ENCODE measurements around the gene LSAMP. TPM values are rescaled to one million over a fixed set of nuclear protein-coding genes. Genes with fewer than 3 reads are reported as not detected.
A peak's percentile ranks its signal among the peaks of the same experiment; 100 is the strongest.

Gene LSAMP
- total RNA-seq, 4 donors from 2014 or later: 1.3 to 8.3 (median 1.8) TPM

DNA sequence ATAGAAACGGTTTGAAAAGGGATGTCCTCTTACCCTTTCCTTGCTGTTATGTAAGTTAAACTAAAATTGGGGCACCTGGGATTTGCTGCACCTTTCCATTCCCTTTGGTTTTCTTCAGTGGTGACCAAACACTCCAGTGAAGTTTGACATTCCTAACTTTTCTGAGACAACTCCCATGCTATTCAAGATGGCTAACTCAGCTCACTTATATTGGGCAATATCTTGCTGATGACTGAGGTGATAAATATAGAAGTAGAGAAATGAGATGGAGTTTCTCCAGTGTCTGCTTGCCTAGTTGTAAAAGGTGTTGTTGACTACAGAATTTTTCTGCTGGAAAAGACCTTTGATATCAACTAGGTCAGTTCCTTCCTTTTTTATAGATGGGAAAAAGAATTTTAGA, 530.2 kb downstream of the LSAMP start:
- Histone ChIP-seq H3K27me3 (no peaks in the 10 kb centered on the region), H3K4me3 (no peak overlapping the region), H3K27ac (no peak overlapping the region), H3K4me1 (no peaks in the 10 kb centered on the region), H3K36me3 (no peaks in the 10 kb centered on the region), H3K9me3 (no peaks in the 10 kb centered on the region)
- no peak for DNase-seq
- TF ChIP-seq POLR2A (IDR thresholded peaks at IDR 0.05): no peak
- TF ChIP-seq, protein P1, sequence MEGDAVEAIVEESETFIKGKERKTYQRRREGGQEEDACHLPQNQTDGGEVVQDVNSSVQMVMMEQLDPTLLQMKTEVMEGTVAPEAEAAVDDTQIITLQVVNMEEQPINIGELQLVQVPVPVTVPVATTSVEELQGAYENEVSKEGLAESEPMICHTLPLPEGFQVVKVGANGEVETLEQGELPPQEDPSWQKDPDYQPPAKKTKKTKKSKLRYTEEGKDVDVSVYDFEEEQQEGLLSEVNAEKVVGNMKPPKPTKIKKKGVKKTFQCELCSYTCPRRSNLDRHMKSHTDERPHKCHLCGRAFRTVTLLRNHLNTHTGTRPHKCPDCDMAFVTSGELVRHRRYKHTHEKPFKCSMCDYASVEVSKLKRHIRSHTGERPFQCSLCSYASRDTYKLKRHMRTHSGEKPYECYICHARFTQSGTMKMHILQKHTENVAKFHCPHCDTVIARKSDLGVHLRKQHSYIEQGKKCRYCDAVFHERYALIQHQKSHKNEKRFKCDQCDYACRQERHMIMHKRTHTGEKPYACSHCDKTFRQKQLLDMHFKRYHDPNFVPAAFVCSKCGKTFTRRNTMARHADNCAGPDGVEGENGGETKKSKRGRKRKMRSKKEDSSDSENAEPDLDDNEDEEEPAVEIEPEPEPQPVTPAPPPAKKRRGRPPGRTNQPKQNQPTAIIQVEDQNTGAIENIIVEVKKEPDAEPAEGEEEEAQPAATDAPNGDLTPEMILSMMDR (IDR thresholded peaks at IDR 0.05): no peak

DNA sequence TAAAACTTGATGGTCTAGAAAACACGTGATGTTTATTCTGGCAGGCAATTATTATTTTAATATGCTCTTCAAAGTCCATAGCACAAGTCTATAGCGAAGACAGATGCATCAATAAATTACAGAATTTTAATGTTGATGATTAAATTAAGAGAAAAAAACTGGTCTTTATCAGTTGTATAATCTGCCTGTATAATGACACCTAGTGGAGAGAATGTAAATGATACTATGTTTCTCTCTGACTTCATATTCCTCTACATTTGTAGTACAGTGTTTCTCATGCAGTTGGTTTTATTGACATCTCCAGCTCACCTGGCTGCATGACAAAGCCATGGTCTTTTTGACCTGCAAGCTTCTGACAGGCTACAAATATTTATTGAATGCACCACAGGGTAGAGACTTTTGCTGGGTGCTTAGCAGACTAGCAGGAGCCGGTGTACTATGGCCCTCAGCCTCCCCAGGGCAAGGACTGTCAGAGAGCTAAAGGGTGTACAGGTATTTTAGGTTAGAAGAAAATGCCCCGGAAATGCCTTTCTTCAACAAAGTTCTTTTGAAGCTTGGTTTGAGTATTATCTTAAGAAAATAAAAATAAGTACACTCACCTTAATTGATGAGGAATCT, 532.1 kb downstream of the LSAMP start:
- H3K36me3 ChIP-seq: no peaks in the 10 kb centered on the region
- no peaks in the 10 kb centered on the region for H3K4me1 ChIP-seq
- H3K27ac ChIP-seq: no peak overlapping the region
- H3K27me3 ChIP-seq: no peaks in the 10 kb centered on the region
- DNase-seq: no peak
- H3K9me3 ChIP-seq: no peaks in the 10 kb centered on the region
- no peak for TF ChIP-seq POLR2A (IDR thresholded peaks at IDR 0.05)
- TF ChIP-seq, protein P1 (IDR thresholded peaks at IDR 0.05): no peak
- H3K4me3 ChIP-seq: no peak overlapping the region

DNA sequence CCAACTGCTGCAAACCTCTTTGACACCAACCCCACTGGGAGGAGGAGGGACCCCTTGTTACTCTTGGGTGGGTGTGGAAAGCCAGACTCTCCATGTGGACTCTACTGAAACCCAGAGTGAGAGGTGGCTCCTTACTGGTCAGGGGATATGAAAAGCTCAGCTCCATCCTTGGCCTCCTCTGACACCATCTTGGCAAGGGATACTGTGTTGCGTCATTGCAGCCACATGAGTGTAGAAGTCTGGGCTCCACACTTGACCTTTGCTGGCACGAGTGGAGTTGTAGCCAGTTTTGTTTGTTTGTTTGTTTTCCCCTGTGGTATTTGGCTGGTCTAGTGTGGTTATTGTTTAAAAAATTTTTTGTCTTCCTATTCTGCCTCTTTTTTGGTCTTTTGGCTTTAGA, 532.9 kb downstream of the LSAMP start:
- TF ChIP-seq, protein P1 (IDR thresholded peaks at IDR 0.05): no peak
- TF ChIP-seq POLR2A (IDR thresholded peaks at IDR 0.05): no peak
- peak in 1 of 3 donors; percentile 46 for DNase-seq

DNA sequence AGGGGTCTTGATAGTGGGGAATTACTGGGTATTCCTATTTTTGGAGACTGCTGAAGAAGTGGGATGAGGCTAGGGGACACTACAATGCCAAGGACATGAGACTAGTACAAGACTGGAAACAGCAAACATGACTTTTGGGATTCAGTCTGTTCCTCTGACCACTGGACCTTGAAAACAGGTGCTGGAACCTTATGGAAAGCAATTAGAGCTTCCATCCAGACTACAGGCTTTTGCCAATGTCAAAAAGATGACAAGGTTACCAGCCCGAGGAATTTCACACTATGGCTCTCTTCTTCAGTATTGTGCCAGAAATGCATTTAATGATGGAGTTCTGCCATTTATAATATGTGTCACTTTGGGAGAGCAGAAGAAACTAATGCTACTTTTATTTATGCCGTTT, 539.4 kb downstream of the LSAMP start:
- Histone ChIP-seq H3K36me3 (no peaks in the 10 kb centered on the region), H3K4me3 (no peak overlapping the region), H3K9me3 (no peaks in the 10 kb centered on the region), H3K27me3 (no peaks in the 10 kb centered on the region), H3K27ac (no peak overlapping the region), H3K4me1 (no peaks in the 10 kb centered on the region)
- no peak for TF ChIP-seq POLR2A (IDR thresholded peaks at IDR 0.05)
- TF ChIP-seq, protein P1 (IDR thresholded peaks at IDR 0.05): no peak
- DNase-seq: no peak

More for the DNA sequence above, 532.9 kb downstream of the LSAMP start:
- H3K36me3 ChIP-seq: no peaks in the 10 kb centered on the region
- no peak overlapping the region for H3K27ac ChIP-seq
- H3K4me3 ChIP-seq: no peak overlapping the region
- no peaks in the 10 kb centered on the region for H3K9me3 ChIP-seq
- H3K27me3 ChIP-seq: no peaks in the 10 kb centered on the region
- no peaks in the 10 kb centered on the region for H3K4me1 ChIP-seq

DNA sequence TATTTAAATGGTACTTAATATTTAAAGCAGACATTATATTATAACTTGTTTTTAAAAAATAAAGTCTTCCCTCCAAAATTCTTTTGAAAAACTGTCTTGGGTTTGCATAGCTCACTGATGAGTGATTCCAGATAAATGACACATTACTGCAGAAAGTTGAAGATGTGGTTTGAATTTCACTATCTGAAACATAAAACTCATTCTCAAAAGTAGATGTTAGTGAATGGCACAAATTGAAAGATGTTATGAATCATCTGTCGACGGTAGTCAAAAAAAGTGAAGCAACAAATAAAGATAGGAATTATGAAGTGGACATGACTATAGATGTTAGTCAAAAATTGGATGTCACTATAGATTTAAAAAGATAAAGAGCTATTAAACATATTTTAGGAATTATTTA, 541.4 kb downstream of the LSAMP start:
- Histone ChIP-seq H3K27ac (no peak overlapping the region), H3K27me3 (no peaks in the 10 kb centered on the region), H3K36me3 (no peaks in the 10 kb centered on the region), H3K4me1 (no peaks in the 10 kb centered on the region), H3K4me3 (no peak overlapping the region), H3K9me3 (no peaks in the 10 kb centered on the region)
- TF ChIP-seq, protein P1 (IDR thresholded peaks at IDR 0.05): no peak
- no peak for TF ChIP-seq POLR2A (IDR thresholded peaks at IDR 0.05)
- no peak for DNase-seq

DNA sequence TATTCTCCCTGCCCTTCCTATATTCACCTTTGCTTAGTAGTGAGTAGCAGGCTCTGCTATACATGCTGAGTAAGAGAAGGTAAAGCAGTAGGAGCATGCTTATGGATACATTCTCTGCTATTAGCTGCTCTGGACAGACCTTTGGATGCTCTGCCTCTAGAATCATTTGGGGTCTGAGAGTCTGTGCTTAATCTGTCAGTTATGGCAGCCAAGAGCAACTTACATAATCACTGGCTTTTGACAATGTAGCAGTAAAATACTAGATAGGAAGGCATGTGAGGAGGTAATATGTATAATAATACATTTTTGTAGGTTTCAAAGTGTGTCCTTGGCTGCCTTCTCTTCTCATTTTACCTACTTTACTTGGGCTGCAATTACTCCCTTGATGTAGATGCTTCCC, 544.3 kb downstream of the LSAMP start:
- Histone ChIP-seq H3K27me3 (no peaks in the 10 kb centered on the region), H3K9me3 (no peaks in the 10 kb centered on the region), H3K4me1 (no peaks in the 10 kb centered on the region), H3K27ac (no peak overlapping the region), H3K4me3 (no peak overlapping the region), H3K36me3 (no peaks in the 10 kb centered on the region)
- DNase-seq: no peak
- no peak for TF ChIP-seq POLR2A (IDR thresholded peaks at IDR 0.05)
- TF ChIP-seq, protein P1 (IDR thresholded peaks at IDR 0.05): no peak
